Thyroid gland (tissue), 4 donors: Measurements from ENCODE around the gene NOTCH4. TPM values are rescaled to one million over a fixed set of nuclear protein-coding genes. Genes with fewer than 3 reads are reported as not detected.
"Not testable (repeated sequence)": the region's sequence is repeated elsewhere in the genome, so short reads cannot be mapped to it uniquely, and the experiment has no call there.

Experiments
- DNase-seq, 2 donors: peaks; one replicate each; pipeline ENCODE4 v3.0.0-alpha.2; 2019
- H3K27ac ChIP-seq, 3 donors: fragments of 200-600 bp; sonication (generic); 1 replicate in 2 of 3; 2 replicates in 1 of 3; pipeline ENCODE4 v1.5.1; 2016 to 2019; ENCODE audit warnings: mild to moderate bottlenecking in 1 of 3, moderate library complexity in 1 of 3
- H3K27me3 ChIP-seq: fragments of 200-600 bp; sonication (generic); one replicate; pipeline ENCODE4 v1.5.1; 2019
- H3K36me3 ChIP-seq, 2 donors: fragments of 200-600 bp; sonication (generic); one replicate each; pipeline ENCODE4 v1.5.1; 2016 to 2019
- H3K4me1 ChIP-seq, 2 donors: fragments of 200-600 bp; sonication (generic); one replicate each; pipeline ENCODE4 v1.5.1; 2017 to 2019
- H3K4me3 ChIP-seq, 3 donors: fragments of 200-600 bp; sonication (generic); replicated peaks in 1 of 3; 1 replicate in 2 of 3; 2 replicates in 1 of 3; pipeline ENCODE4 v1.5.1; 2016; ENCODE audit warnings: mild to moderate bottlenecking in 1 of 3
- H3K9me3 ChIP-seq: fragments of 200-600 bp; sonication (generic); one replicate; pipeline ENCODE4 v1.5.1; 2017
- POLR2A ChIP-seq, 2 donors: fragments of 450-650 bp; IDR thresholded peaks; one replicate each; pipeline ENCODE4 v1.6.1; 2017; ENCODE audit warnings: antibody characterized with exemption in 2 of 2, mild to moderate bottlenecking in 2 of 2, moderate library complexity in 1 of 2
- WGBS, 2 donors: methylation state at CpG; one replicate each; pipeline ENCODE4 v1.1.5; 2017; 5-methylcytosine and 5-hydroxymethylcytosine counted together
- intact Hi-C: fragments of 100-400 bp; cut with DNase I; formaldehyde crosslinking; loops from one replicate; pipeline ENCODE4 v1.15.1; 2023
- total RNA-seq, 4 donors: library from RNA; depleted of rRNA; stranded (reverse); fragments of >200 nt; gene quantifications; one replicate each; pipeline ENCODE4 v1.2.3, GENCODE V29; 2016
- TF ChIP-seq, protein P1 (sequence below), 6 experiments: fragments of 200-600 bp in 3 of 6; fragments of 450-650 bp in 3 of 6; sonication (generic) in 3 of 6; IDR thresholded peaks; one replicate each; pipeline ENCODE4 v1.5.1; 2016 to 2019; ENCODE audit warnings: antibody characterized with exemption in 6 of 6, mild to moderate bottlenecking in 2 of 6, inconsistent platforms in 1 of 6, moderate library complexity in 1 of 6

The NOTCH4 gene
- total RNA-seq, 4 donors from 2014 or later: 11.0 to 37.9 (median 17.5) TPM

- intact Hi-C loops: not testable (repeated sequence)
- H3K4me1 ChIP-seq: peaks cover 32 to 52% of the 10 kb centered on the region in 2 donors
Measured at GRCh38 chr6:32185681-32186131, 38.2 kb downstream of the NOTCH4 start.

DNA sequence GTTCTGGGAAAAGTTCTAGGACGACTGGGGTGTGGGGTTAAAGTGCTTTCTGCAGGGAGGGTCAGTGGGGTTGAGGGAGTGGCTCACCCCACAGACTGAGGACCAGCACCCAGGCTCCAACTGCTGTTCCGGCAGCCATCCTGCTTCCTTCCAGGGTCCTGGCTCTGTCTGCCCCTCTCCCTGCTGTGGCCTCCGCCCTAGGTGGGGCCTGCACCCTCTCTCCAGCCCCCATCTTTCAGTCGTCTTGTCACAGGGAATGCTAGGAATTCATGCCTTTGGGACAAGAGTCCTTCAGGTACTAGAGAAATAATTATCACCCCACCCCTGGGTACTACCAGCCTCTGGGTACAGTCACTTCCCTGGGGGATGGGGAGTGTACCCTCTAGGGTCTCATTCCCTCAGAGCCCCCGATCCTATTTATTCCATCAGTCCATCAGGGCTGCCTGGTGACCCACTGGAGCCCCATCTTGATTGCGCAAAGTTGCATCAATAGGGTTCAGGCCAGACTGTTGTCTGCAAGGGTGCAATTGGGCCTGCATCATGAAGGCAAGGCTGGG, 39.7 kb downstream of the NOTCH4 start, which contains the start of gene AGER:
Gene AGER, minus strand, starts transcription at position 170 of the 557 bp plus-strand sequence. Its CDS starts 31 bp downstream, at position 139.
- Histone ChIP-seq H3K9me3 (no peaks in the 10 kb centered on the region), H3K4me1 (peaks cover 40 to 61% of the 10 kb centered on the region in 2 donors), H3K36me3 (peaks cover 11 to 27% of the 10 kb centered on the region in 2 donors), H3K4me3 (no peak within 1 kb of the TSS), H3K27ac (peak within 1 kb of the TSS; percentile 85 to 88 (median 88)), H3K27me3 (no peaks in the 10 kb centered on the region)
- no peak for TF ChIP-seq POLR2A (IDR thresholded peaks at IDR 0.05)
- TF ChIP-seq, protein P1, sequence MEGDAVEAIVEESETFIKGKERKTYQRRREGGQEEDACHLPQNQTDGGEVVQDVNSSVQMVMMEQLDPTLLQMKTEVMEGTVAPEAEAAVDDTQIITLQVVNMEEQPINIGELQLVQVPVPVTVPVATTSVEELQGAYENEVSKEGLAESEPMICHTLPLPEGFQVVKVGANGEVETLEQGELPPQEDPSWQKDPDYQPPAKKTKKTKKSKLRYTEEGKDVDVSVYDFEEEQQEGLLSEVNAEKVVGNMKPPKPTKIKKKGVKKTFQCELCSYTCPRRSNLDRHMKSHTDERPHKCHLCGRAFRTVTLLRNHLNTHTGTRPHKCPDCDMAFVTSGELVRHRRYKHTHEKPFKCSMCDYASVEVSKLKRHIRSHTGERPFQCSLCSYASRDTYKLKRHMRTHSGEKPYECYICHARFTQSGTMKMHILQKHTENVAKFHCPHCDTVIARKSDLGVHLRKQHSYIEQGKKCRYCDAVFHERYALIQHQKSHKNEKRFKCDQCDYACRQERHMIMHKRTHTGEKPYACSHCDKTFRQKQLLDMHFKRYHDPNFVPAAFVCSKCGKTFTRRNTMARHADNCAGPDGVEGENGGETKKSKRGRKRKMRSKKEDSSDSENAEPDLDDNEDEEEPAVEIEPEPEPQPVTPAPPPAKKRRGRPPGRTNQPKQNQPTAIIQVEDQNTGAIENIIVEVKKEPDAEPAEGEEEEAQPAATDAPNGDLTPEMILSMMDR (IDR thresholded peaks at IDR 0.05): no peak
- WGBS, 2 donors: 53 to 65% methylated on average over 5 to 6 of the region's 6 CpGs
- no peak for DNase-seq
- intact Hi-C loops: no loop called here

More at GRCh38 chr6:32185681-32186131, 38.2 kb downstream of the NOTCH4 start:
- DNase-seq: peak; percentile 92 to 96
- Histone ChIP-seq H3K36me3 (peaks cover 11 to 27% of the 10 kb centered on the region in 2 donors), H3K27ac (peak overlapping the region; percentile 85 to 88 (median 88))
- H3K4me3 ChIP-seq, H3K9me3 ChIP-seq, H3K27me3 ChIP-seq: not testable (repeated sequence)
- peak in 1 of 2 donors; percentile 69 for TF ChIP-seq POLR2A (IDR thresholded peaks at IDR 0.05)
- 19% methylated on average over 11 of the region's 11 CpGs for WGBS, 2 donors

DNA sequence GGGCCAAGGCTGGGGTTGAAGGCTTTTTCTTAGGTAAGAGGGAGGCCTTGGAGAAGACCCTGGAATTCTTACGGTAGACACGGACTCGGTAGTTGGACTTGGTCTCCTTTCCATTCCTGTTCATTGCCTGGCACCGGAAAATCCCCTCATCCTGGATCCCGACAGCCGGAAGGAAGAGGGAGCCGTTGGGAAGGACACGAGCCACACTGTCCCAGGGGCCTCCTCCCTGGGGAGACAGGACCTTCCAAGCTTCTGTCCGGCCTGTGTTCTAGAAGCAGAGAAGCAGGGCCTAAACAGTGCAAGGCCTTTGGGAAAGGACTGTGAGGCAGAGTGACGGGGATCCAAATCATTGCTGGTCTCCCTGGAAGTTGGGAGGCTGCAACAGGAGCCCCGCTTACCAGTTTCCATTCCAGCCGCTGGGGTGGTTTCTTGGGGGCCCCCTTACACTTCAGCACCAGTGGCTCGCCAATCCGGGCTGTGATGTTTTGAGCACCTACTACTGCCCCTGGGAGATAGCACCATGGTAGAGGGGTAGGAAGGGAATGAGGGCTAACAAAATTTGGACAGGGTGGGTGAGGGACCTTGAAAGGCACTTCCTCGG, 40.3 kb downstream of the NOTCH4 start:
- peaks cover 39 to 60% of the 10 kb centered on the region in 2 donors for H3K4me1 ChIP-seq
- TF ChIP-seq, protein P1 (IDR thresholded peaks at IDR 0.05): no peak
- TF ChIP-seq POLR2A (IDR thresholded peaks at IDR 0.05): no peak
- DNase-seq: no peak
- WGBS, 2 donors: 79 to 80% methylated on average over 13 to 15 of the region's 15 CpGs
- H3K27me3 ChIP-seq: no peaks in the 10 kb centered on the region
- H3K27ac ChIP-seq: peak overlapping the region; percentile 85 to 88 (median 88)
- H3K36me3 ChIP-seq: peaks cover 11 to 27% of the 10 kb centered on the region in 2 donors
- no peaks in the 10 kb centered on the region for H3K9me3 ChIP-seq
- intact Hi-C loops: no loop called here
- H3K4me3 ChIP-seq: no peak overlapping the region

DNA sequence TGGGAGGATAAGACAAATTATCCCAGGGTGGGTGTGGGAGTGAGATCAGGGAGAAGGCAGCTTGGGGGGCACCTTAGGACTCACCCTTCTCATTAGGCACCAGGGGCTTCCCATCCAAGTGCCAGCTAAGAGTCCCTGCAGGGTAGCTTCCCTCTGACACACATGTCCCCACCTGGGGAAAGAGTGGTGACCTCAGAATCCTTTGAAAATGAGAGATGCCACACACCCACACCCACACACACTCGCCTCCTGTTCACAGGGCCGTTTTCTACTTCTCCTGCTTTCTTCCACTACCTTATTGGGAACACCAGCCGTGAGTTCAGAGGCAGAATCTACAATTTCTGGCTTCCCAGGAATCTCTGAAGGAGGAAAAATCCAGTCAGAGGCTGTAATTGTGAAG, 40.8 kb downstream of the NOTCH4 start:
- Histone ChIP-seq H3K4me3 (no peak overlapping the region), H3K36me3 (peaks cover 11 to 27% of the 10 kb centered on the region in 2 donors), H3K4me1 (peaks cover 33 to 55% of the 10 kb centered on the region in 2 donors), H3K27me3 (no peaks in the 10 kb centered on the region), H3K9me3 (no peaks in the 10 kb centered on the region), H3K27ac (peak overlapping the region; percentile 85 to 88 (median 88))
- no peak for DNase-seq
- 88 to 91% methylated on average over 3 of the region's 3 CpGs for WGBS, 2 donors
- TF ChIP-seq POLR2A (IDR thresholded peaks at IDR 0.05): no peak
- TF ChIP-seq, protein P1 (IDR thresholded peaks at IDR 0.05): no peak
- intact Hi-C loops: no loop called here

GRCh38 chr6:32182555-32182981, 41.3 kb downstream of the NOTCH4 start:
- DNase-seq: no peak
- Histone ChIP-seq H3K36me3 (peaks cover 8 to 24% of the 10 kb centered on the region in 2 donors), H3K27me3 (no peaks in the 10 kb centered on the region), H3K4me1 (peaks cover 33 to 50% of the 10 kb centered on the region in 2 donors), H3K4me3 (no peak overlapping the region), H3K27ac (peak overlapping the region in 1 of 3 donors; percentile 88), H3K9me3 (no peaks in the 10 kb centered on the region)
- WGBS, 2 donors: 79 to 97% methylated on average over 7 to 9 of the region's 10 CpGs
- TF ChIP-seq, protein P1 (IDR thresholded peaks at IDR 0.05): no peak
- no peak for TF ChIP-seq POLR2A (IDR thresholded peaks at IDR 0.05)
- intact Hi-C loops: no loop called here
